DMS 273 (cell line): ENCODE results near the gene PRTG.
"Not testable (repeated sequence)": the region's sequence is repeated elsewhere in the genome, so short reads cannot be mapped to it uniquely, and the experiment has no call there.

Source experiments
- DNase-seq: peaks from one replicate; lab custom pipeline; 2025; ENCODE audit not compliant: unreplicated experiment; lab: John Stamatoyannopoulos, UW

Gene PRTG

DNA sequence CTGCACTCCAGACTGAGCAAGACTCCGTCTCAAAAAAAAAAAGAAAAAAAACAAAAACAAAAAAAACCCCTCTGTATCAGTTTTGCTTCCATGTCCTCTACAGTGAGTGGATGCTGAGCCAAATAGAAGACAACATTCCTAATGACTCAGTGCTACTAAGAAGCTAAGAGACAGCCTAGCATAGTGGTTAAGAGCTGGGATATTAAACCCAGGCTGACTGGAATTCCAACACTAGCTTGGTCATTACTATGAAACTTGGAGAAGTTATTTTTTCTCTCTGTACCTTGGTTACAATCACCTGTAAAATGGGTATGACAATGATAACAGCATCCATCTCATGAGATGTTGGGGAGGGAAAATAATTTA lies 93.9 kb downstream of the PRTG start:
- DNase-seq = no peak

DNA sequence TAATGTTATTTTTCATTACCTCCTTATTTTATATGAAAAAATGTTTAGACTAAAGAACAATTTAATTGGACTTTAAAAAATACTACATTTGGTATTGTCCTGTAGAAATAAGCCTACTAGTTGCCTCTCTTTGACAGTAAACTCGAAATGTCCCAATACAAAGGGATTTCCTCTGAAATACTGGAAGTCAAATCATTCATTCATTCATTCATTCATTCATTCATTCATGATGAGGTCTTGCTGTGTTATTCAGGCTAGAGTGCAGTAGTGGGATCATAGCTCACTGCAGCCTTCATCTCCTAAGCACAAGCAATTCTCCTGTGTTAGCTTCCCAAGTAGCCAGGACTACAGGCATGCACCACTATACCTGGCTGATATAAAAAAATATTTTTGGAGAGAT lies 104.2 kb downstream of the PRTG start:
- no peak for DNase-seq

DNA sequence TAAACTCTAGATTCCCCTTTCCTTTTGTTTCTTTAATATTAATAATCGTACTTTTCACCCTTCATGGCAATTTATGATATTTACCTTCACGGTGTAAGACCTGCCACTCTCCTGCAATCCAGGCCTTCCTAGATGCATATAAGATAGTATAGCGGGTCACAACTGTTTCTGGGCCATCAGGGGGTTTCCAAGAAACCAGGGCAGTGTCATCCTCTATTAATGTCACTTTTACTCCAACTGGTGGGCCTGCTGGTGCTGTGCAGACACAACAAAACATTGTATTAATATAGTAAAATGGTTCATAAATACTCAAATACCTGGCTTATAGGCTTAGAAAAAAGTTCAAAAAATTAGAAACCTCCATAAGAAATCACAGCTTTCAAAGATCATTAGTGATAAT lies 105.9 kb downstream of the PRTG start:
- DNase-seq = no peak

DNA sequence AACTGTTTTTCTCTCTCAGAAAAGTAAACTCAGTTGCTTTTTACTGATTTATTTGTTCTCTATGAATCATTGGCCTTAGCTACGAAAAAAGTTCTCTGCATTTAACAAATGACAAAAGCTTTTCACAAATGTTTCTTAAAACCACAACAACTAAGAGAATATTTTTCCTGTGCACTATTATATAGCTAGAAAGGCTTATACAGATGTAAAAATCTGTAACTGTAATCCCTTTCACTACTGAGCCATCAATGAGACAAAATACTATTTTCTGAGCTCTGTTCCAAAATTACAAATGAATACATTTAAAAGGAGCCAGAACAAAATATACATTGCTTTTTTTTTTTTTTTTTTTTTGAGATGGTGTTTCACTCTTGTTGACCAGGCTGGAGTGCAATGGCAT lies 109.2 kb downstream of the PRTG start:
- DNase-seq = no peak

DNA sequence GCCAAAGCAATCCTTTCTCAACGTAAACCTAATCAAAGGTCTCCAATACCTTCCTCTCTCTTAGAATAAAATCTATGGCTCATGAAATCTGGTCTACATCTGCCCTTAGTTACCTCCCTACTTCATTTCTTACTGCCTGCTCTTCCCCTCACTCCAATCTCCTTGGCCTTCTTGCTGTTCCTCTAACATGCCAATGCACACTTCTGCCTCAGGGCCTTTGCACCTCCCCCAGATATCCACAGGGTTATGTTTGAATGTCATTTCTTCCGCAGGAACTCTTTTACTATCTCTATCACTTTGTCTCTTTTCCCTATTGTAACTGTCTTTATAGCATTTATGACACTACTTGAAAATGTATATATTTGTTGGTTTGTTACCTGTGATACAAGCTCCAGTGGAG lies 110.5 kb downstream of the PRTG start:
- DNase-seq = no peak

DNA sequence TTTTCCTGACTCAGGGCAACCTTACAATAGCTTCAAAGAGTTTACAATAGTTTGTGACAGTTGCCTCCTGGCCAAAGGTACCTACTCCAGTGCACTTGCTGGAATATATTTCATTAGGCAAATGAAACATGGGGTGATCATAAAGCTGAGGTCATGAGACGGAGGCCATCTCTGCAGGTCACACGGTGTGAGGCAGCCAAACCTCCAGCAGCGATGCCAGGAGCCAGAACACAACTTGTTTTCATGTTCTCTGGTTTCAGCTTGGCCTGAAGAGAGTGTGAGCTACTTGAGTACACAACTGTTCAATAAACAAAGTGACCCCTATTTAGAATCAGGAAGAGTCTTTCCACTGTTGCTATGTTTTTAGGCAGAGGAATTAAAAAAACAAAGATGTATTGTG lies 112.1 kb downstream of the PRTG start:
- no peak for DNase-seq

DNA sequence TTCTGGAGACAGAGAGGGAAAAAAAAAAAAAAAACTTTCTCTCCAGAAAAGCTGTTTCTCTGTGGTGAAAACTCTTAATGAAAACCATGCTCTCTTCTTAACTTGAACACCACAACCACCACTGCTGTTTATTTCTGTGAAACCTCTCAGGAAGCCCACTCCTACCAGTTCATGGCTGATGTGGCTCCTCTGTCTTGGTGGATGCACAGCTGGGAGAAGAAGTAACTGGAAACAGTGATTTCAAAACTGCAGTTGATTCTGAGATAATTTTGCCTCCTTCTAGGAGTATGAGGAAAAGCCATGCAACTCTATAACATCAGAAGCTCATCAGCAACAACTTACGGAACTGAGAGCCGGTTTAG lies 114.6 kb downstream of the PRTG start:
- DNase-seq = no peak

DNA sequence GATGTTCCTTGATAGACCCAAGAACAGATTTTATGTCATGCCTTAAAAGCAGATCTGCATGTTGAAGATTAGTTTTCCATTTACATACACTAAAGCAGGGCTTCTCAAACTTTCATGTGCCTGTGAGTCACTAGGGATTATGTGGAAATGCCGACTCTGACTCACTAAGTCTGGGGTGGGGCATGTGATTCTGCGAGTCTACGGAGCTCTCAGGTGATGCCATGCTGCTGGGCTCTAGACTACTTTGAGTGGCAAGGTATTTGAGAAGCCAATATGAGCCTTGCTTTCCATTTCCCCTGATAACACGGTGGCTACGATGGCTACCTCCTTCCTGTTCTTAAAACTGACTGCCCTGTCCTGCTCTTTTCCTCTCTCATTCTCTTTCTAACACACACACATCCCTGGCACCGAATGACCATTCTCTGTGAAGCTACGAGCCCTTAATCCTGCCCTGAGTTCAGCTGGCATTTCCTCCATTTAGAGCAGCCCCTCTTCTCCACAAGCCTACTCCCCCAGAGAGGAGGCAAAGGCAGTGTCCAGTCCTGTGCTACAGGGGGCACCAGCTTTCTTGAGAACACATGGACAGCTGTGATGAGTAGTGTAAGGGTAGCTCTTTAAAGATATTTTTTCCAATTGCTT lies 115.1 kb downstream of the PRTG start:
- DNase-seq = no peak

DNA sequence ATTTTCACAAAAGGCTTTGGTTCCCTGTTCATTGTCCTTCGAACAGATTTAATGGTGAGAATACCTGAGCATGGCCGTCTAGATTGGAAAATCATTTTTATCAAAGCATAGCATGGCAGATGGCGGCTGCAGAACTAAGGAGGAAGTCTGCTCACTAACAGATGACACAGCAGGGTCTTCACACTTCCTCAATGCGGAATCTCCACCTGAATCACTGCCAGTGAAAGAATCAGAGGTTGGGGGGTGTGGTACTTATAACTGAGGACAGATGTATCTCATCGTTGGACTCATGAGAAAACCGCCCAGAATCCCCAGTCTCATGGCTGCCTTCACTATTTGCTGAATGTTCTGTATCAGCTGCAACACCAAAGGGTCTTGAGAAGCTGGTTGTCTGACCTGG lies 123.2 kb downstream of the PRTG start:
- DNase-seq = no peak

DNA sequence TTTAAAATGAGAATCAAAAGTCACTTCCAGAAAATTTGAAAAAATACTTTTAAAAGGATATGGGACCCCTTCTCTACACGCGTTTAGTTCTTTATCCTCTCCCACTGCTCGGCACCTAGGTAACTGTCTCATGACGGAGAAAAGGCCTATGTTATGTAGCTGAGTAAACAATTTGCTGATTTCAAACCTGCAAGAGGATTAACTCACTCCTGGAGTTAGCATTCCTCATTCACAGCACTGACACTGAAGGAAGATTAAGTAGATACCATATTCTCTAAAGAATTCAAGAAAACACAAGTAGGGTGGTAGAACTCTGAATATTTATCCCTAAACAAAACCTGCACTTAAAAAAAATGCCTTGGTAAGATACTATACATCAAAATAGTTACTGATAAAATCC lies 124.6 kb downstream of the PRTG start:
- DNase-seq = no peak

DNA sequence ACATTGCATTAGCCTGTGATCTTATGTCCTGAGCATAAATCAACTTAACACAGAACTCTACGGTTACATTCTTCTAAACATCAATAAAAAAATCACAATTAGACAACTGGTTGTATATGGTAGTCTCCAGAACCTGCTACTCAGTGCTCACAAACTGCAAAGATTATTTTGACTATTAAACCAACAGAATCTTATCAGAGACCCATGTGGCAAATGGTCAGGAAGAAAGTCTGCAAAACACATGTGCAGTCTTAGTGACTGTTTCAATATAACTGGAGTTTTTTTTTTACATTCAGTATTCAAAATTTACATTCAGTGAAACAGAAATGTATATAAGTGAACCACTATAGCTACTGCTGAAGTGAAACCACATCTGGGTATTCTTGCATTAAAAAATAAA lies 127.5 kb downstream of the PRTG start:
- no peak for DNase-seq

DNA sequence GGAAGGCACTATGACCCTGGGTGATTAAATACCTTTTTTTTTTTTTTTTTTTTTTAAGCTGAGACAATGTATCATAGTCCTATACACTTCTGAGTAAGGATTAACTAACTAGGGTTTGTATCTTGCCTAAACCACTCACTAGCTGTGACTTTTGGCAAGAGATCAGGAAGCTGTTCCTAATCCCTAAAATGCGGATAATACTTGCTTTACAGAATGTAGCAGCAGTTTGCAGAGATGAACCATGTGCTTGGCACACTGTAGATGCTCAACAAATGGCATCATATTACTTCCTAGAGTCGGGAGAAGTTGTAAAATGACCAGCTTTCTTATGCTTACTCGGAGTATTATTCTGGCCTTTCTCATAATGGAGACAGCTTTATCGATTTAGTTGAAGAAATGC lies 129.2 kb downstream of the PRTG start:
- no peak for DNase-seq

DNA sequence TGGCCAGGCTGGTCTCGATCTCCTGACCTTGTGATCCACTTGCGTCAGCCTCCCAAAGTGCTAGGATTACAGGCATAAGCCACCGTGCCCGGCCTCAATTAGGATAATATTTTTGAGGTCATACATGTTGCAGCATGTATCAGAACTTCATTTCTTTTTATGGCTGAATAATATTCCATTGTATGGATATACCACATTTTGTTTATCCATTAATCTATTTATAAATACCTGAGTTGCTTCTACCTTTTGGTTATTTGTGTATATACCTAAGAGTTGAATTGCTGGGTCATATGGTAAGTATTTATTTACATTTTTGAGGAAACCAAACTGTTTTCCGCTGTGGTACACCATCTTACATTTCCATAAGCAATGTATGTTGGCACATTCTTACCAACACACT lies 136.7 kb downstream of the PRTG start:
- DNase-seq = no peak

DNA sequence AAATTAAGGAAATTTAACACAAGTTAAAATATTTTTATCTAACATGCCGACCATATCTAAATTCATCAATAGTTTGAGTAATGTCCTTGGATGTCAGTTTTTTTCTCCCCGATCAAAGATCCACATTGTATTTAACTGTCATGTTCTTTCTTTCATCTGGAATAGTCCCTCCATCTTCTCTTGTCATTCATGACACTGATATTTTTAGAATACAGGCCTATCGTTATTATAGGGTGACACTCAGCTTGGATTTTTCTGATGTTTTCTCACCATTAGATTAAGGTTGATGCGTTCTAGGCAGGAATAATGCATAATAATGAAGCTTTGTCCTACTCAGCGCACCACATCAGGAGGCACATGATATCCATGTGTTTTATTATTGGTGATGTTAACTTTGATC lies 141.6 kb downstream of the PRTG start:
- no peak for DNase-seq

DNA sequence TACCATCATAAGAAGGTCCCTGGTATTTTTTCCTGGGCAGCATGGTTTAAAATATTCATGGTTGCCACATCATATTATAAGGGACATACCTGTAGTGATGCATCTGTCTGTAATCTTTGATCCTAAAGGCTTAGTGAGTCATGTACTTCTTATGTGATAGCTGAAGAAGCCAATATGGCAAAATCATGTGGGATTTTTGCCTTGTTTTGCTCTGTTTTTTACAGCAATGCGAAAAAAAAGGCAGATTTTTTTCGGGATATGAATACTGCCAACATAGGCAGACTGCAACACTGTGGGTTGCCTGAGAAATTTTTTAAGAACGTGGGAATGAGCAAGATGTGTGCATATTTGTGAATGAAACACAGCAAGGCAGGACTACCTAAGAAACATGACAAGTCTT lies 143.5 kb downstream of the PRTG start:
- DNase-seq = no peak

DNA sequence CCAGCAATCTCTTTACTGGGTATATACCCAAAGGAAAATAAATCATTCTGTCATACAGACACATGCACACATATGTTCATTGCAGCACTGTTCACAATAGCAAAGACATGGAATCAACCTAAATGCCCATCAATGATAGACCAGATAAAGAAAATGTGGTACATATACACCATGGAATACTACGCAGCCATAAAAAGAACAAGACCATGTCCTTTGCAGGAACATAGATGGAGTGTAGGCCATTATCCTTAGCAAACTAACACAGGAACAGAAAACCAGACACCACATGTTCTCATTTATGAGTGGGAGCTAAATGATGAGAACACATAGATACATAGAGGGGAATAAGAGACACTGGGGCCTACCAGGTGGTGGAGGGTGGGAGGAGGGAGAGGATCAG lies 149.9 kb downstream of the PRTG start:
- DNase-seq = not testable (repeated sequence)

DNA sequence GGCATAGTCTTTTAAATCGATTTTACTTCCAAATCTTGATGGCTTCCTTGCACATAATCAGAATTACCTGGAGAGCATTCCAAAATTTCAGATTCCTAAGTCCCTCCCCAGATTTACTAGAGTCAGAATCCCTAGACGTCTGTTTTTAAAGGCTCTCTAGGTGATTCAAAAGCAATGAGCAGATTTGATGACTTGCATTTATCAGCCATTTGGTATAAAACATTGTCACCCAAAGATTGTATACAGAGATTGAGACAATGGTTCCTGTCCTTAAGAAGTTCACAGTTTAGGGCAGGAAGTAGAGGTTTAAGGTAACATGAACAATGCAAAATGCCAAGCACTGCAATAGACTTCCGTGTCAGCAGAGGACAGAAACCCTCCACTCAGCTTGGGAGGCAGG lies 152.2 kb downstream of the PRTG start:
- no peak for DNase-seq

DNA sequence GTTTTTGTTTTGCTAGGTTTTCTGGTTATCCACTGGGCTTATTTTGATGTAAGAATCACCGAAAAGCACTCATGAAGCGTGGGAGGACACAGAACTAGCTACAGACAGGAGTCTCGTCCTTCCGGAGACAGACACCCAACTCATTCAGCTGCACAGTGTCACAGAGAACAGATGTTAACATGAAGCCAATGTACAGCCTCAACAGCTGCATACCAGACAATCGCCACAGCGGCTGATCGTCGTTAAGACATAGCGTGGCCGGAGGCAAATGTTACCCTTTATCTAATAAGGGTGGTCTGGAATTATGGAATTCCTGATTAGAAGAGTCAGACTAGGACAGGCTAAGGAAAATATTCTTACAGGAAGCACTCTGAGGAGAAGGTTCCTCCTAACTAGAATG lies 153.7 kb downstream of the PRTG start:
- no peak for DNase-seq

DNA sequence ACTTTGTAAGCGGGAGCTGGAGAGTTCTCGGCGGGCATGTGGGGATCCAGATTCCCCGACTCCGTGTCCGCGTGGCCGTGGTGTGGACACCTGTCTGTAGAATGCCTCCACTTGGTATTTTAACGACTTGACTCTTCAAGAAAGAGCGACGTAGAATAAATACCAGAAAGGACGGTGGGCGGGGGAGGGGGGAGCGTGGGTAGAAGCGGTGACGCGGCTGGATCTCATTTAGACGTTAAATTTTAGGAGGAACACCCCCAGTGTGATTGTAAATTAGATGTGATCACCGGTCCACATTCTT lies 154.2 kb downstream of the PRTG start:
- no peak for DNase-seq

DNA sequence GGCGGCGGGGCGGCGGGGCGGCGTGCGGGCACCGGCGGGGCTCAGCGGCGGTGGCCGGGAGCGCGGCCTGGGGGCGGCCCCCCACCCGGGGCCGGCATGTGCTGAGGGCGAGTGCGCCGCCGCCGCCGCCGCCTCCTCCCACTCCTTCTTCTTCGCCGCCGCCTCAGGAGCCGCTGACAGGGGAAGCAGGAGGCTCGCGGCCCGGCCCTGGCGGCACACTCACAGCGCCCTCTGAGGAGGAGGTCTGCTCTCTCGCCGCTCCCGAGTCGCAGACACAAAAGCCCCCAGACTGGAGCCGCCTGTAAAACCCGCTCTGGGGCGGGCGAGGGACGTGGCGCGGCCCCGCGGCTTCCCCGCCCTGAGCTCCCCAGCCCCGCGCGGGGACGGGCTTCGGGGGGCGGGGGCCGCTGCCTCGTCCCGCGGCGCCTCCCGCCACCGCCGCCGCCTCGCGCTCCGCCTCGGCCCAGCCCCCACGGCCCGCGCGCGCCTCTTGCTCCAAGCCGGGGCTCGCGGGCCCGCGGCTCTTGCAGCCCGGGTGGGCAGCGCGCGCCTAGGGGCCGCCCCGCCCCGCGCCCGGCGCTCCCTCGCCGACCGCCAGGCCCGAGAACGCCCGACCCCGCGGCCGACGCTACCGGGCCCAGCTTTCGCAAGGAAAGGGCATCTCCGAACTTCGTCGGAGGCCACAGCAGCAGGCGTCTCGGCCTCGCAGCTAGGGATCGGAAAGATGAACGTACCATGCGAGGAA lies 154.7 kb downstream of the PRTG start, which contains the start of gene PYGO1:
Gene PYGO1, minus strand, starts transcription at position 276 of the 745 bp plus-strand sequence. CDS start 462 bp downstream, outside the sequence.
- DNase-seq = peak; percentile 74

DNA sequence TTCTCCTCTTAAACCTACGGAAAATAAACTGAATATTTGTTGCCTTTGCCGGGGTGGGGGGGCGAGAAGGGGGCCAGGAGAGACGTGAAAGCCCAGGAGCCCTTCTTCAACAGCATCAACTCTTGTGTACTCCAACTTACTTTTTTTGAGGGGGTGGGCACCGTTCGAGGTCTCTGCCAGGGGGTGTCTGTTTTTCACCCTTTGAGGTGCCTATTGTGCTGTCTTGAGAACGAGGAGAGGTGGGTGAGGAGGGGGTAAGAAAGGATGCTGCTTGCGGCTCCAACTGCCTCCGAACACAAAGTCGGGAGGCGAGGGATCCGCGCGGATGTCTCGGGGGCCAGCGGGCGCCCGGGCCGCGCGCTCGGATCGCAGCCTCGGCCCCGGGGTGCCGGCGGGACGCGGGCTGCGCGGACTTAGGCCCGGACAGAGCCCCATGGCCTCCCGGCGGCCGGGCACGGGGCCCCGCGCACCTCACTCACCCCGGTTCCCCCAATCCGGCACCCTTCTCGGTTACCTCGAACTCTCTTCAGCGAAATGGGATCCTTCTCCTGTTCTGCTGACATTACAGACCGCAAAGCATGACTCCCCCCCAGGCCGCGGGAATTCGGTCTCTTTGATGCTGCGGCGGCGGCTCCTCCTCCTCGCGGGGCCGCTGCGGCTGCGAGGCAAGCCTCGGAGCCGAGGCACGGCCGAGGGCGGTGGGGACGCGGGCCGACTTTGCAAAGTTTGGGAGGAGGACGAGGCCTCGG lies 155.5 kb downstream of the PRTG start:
- peak; percentile 68 for DNase-seq

DNA sequence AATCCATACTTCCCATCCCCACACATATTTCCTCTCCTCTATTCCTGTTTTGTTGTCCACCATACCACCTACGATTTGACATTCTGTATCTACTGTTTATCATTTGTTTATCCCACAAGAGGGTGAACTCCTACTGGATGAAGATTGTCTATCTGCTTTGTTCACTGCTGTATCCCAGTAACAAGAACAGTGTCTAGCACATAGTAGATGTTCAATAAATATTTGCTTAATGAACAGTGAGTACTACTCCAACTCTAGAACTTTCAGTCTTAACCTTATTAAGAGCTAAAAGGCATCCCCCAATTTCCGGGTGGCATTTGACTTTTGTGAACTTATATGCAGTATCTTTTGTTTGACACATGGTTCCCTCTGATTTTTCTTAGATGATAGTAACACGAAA lies 156.1 kb downstream of the PRTG start:
- DNase-seq = peak; percentile 16

DNA sequence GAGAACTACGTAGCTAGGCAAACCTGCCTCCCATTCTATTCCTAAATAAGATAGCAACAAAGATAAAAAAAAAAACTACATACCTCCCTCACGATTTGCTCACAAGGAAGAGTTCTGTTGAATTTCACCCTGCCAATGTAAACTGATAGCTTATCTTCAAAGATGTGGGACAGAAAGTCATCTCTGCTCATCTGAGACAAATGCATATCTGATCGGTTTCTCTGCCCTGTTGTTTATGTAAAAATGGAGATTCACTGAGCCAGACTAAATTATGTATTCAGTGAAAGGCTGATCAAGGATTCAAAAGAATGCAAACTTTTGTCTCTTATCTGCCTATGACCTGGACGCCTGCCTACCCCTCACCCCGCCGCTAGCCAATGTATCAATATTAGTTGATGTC lies 166.0 kb downstream of the PRTG start:
- no peak for DNase-seq
